Choroid plexus epithelial cell (primary cell): Measurements from ENCODE around the gene AHCTF1.

Experiments used
- DNase-seq: peaks from one replicate; pipeline ENCODE4 v3.0.0-alpha.2; 2010; ENCODE audit warnings: low read depth
- H3K4me3 ChIP-seq: 2 replicates; pipeline ENCODE4 v1.5.1; 2011; ENCODE audit warnings: low read depth, mild to moderate bottlenecking, control low read depth, low read length, moderate library complexity
- CTCF ChIP-seq: conservative IDR thresholded peaks from 2 replicates; pipeline ENCODE4 v1.5.1; 2011; ENCODE audit warnings: low read depth, mild to moderate bottlenecking, control low read depth, inconsistent platforms, low read length, moderate library complexity

AHCTF1 gene

GRCh38 chr1:246794828-246795671 is 136.7 kb downstream of the AHCTF1 start:
- TF ChIP-seq CTCF: no peak
- no peak for DNase-seq
- H3K4me3 ChIP-seq: no peak overlapping the region

- DNase-seq: no peak
- no peak overlapping the region for H3K4me3 ChIP-seq
- no peak for TF ChIP-seq CTCF
Measured at GRCh38 chr1:246794048-246794827, 137.5 kb downstream of the AHCTF1 start.

- no peak overlapping the region for H3K4me3 ChIP-seq
Measured at GRCh38 chr1:246793356-246793896, 138.3 kb downstream of the AHCTF1 start.

GRCh38 chr1:246792603-246793002 is 139.1 kb downstream of the AHCTF1 start:
- no peak for TF ChIP-seq CTCF
- DNase-seq: no peak
- H3K4me3 ChIP-seq: no peak overlapping the region

More at GRCh38 chr1:246793356-246793896, 138.3 kb downstream of the AHCTF1 start:
- DNase-seq: no peak
- TF ChIP-seq CTCF: no peak

DNA sequence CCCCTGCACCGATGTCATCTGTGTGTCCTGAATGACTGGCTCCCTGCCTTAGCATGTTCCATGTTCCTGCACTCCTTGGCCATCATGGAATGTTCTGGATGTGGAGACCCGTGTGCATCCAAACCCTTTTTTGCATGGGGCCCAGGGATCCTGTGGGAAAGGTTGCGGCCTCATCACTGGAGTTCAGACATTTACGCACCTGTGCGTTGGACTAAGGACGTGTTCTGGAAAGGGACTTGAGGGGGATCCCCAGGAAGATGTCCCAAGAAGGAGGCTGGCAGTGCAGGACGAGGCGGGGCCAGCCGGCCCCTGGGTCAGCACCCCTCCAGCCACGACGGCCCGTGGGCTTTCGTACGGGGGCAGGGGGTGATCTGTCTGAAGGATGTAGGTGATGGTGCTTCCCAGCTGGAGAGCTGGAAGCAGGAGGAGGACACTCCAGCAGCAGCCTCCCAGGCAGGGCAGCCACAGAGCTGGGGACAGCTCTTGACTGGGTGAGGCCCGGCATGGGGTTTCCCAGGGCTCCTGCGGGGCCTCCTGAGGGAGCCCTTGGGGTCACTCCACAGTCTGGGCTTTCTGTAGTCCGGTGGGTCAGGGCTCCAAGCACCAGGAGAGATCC is 140.3 kb downstream of the AHCTF1 start:
- TF ChIP-seq CTCF: no peak
- DNase-seq: no peak
- no peak overlapping the region for H3K4me3 ChIP-seq

- no peak for DNase-seq
- TF ChIP-seq CTCF: no peak
- H3K4me3 ChIP-seq: no peak overlapping the region
Measured at GRCh38 chr1:246790833-246791232, 140.9 kb downstream of the AHCTF1 start.
